Esophagus mucosa (tissue), 1 donor: ENCODE data around the gene BIN1. TPM values are rescaled to one million over a fixed set of nuclear protein-coding genes. Genes with fewer than 3 reads are reported as not detected.

Source experiments
- ATAC-seq: fragments of 200-7000 bp; cut with Tn5 transposase; one replicate; pipeline ENCODE4 v1.9.1; 2020
- total RNA-seq: library from RNA; stranded (reverse); gene quantifications from one replicate; pipeline ENCODE4 v1.2.4, GENCODE V29; 2023
- donor health status: DM: yes; HTN: yes; CAD: no.

Gene BIN1
- total RNA-seq, 1 donor from 2014 or later, result 4.5 TPM

DNA sequence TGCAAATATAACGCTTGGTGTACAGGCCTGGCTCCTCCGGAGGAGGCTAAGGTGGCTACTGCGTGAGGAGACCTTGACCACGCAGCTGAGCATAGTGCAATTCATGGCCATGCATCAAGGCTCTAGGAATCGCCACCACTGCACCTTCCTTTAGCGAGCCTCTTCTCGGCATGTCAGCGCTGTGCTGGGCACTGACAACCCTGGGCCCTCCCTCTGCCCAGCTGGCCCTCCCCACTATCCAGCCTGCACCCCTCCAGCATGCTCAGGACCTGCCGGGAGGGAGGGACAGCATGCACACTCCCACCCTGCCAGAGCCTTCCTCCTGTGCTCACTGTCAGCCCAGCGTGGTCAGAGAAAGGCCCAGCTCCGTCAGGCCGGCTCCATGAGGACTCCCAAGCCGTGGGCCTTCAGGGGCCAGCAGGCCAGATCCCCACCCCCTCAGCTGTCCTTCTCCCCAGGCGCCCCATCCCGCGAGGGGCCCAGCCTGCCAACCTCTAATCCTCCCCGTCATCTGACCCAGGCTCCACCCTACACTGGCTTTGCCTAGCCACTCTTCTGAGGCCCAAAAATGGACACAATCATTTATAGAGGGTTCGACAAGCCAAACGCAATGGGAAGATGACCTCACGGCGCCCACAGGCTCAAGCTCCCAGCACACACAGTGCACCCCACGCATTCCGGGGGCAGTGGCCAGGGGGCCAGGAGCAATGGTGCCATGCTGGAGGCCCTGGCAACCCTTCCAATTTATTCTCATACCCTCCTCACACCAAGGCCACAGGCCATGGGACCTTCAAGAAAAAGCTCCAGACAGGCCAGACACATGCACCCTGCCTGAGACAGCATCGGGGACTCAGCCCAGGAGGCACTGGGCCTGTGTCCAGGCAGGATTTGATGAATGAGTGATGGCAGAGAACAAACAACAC lies 3.5 kb downstream of the BIN1 start:
- ATAC-seq, result no peak

DNA sequence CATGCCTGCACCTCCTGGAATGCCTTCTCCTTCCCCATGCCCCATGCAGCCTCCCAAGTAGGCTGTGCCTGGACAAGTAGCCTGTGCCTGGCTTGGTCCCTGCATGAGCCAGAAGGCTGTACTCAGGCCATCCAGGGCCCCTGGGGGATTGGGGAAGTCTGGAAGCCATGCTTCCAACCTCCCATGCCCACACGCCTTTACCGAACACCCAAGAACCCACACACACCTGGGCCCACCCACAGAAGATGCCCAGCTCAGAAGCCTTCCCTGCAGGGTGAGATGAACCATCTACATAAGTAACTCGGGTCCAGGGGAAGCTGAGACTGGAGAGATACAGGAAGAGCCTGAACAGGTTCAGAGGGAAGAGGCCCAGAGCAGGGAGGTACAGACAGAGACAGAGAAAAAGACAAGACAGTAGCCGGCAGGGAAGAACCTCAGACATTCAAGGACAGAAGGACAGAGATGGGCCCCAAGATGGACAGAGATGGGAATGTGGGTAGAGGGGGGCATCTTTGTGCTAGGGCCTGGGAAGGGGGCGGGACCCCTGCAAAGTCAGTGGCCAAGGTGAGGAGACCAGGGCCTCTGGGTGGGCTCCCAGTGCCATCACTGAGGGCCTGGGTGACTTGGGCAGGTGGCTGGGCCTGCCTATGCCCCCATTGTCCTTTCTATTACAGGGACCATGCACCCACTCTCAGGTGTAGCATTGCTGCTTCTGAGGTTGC lies 4.3 kb downstream of the BIN1 start:
- no peak for ATAC-seq

DNA sequence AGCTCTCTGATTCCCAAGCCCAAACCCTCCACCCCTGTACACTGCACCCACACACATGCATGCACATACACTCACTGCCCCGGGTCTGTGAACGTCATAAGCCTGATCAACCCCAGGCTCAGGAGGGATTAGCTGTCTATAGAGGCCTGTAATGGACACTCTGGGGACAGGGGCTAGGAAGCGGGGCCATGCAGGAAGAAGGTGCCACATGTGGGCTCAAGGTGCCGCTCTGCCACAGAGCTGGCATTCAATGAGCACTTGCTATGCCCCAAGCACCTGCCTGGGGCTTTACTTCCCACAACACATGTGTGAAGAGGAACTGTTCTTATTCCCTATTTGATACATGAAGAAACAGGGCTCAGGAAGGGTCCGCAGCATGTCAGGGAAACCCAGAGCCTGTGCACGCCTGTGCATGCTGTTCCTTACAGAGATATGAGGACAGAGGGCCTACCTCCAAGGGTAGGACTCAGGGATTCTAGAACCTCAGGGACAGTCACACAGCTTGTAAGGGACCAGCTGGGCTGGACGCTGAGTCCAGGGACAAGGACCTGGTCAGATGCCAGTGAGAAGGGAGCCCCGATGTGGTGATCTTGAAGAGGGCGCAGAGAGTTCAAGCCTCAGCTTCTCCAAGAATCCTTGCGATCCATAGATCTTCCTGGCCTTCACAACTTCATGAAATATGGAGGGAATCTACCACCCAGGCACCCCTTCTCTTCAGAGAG lies 5.0 kb downstream of the BIN1 start:
- no peak for ATAC-seq

DNA sequence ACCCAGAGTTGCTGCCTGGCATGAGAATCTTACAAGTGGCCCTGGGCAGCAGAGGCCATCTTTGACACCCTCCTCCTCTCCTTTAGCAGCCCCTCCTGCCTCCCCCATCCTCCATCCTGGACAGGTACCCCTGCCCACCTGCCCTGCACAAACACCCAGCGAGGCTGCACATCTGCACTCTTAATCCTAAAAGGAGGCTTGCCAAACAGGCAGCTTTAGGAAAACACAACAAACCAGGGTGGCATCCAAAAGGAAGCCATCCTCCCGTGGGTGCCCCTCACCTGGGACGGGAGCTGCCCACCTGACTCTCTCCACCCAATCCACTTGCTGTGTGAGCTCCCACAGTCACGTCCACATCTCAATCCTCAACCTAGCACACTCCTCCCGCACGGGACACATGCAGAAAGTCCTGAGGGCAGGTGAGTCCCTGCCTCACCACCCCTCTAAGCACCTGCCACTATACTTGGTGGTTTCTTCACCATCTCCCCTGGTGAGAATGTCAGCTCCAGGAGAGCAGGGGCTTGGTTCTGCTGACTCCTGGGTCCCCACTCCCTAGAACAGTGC lies 5.8 kb downstream of the BIN1 start:
- no peak for ATAC-seq

DNA sequence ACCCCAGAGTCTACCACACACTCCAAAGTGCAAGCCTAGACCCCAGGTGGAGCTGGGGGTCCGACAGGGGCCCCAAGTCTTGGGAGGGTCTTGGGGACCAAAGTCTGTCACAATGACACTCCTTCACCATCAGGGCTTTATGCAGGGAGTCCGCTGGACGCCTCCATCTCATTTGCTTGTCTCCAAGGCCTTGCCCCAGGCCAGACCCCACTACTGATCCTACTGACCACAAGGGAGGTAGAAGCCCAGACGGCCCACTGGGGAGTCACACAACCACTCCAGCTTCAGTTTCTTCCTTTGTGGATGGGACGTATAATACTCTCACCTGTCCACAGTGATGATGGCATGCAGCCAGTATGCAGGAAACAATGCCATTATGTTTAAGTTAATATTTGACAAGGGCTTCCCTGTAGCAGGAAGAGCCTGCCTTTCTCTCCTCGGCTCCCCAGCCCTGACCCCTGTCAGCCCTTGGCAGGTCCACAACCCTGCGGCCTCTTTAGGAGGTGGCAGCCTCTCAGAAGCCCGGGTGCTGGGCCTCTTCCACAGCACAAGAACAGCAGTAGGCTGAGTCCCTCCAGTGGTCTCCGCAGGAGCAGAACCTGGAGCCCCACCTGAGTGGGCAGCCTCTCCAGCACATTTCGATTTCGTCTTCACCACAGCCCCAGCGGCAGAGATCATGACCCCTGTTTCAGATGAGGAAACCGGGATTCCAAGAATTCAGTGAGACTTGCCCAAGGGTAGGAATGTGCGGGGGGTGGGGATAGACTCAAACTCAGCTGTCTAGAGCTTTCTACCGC lies 6.5 kb downstream of the BIN1 start:
- peak; percentile 6 for ATAC-seq

DNA sequence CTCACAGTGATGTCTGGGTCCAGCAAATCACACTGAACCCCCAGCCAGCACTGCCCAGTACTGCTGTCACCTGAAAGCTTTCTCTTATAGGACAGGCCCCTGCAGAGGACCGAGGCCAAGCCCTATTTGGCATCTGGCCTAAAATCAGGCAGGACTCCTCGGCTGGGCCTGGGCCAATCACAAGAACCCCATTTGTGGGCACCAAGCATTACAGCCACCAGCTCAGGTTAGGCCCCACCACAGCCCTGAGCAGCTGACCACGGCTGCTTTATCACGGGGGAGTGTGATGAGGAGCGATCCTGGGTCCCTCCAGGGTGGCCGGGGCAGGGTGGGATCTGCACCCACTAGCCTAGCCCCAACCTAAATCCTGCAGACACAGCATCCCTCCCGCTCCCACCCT lies 8.2 kb downstream of the BIN1 start:
- no peak for ATAC-seq

DNA sequence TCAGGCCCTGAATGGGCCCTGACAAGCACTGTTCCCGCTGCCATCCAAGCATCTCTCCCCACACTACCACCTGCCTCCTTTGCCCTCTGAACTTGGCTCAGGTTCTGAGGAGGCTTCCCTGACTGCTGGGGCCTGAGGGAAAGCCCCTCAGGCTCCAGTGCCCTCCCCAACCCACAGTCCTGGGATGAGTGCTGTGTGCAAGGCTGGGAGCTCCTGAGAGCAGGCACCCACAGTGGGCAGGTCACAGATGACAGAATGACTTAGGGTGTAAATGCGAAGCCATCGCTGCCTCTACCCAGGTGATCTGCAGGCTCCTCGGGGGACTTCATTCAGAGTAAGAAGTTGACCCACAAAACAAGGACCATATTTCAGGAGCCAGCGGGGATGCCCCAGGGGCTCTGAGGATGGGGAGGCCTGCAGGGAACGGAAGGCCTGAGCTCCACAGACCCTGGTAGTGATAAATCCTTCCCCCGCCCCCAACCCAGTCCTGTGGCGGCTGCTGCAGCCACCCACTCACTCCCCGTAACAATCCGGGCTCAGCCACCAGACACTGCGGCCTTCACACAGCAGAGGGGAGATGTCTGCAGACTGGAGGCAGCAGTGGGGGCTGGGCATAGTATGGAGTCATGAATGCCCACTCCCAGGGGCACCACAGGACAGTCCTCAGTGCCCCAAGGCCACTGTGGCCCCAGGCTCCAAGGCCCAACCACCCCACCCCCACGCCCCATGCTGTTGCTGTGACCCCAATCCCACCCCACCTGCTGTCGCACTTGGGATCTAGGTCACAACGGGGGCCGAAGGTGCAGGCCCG lies 8.9 kb downstream of the BIN1 start:
- ATAC-seq, result no peak

DNA sequence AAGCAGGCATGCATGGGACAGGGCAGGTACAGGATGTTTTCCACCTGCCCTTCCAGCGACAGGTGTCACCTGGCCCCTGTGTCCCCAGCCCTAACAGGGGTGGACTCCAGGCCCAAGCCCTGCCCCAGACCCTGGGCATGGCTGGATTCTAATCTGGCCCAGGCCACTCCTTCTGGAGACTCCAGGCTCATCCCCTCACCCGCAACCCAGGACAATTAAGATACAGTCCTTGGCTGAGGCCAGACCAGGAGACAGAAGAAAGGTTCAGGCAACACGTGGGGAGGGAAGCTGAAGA lies 9.5 kb downstream of the BIN1 start:
- no peak for ATAC-seq

DNA sequence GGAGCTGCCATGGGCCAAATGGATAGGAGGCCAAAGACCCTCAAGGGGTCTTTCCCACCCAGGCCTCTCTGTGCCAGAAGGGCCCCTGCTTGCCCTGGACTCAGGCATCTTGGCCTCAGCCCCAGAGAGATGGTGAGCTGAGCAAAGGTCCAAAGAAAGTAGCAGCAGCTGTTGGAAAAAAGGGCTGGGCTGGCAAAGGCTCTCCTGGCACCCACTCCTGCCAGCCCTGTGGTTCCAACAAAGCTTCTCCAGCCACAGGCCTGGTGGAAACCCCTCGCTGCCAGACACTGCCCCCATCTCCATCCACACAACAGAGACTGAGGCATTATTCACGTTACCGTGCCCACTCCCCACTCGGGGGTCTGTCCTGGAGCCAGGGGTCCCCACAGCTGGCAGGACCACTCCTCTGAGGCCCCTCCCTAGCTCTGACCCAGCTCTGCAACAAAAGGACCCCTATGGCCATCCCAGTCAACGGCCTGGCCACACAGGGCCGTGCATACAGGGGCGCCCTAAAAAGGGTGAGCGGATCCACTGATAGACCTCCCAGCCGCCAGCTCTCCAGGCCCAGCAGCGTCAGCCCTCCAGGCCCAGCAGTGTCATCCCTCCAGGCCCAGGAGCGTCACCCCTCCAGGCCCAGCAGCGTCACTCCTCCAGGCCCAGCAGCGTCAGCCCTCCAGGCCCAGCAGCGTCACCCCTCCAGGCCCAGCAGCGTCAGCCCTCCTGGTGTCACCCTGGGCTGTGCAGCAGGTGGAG lies 10.1 kb downstream of the BIN1 start:
- no peak for ATAC-seq

DNA sequence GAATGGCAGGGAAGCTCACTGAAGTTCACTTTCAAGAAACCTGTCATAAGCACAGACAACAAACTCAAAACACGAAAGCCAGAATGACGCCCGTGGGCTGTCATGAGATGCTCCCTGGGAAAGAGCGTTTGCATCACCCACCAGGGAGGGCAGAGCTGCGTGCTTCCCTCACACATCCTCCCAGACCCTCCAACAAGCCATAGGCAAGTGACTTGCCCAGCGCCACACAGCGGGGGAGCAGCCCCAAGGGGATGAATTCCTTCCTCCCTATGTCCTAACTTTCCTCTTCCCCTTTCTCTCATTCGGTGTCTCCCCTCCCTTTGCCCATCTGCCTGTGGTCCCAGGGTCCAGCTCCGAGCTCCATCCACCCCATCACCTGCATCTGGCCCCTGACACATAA lies 10.7 kb downstream of the BIN1 start:
- ATAC-seq, result no peak

DNA sequence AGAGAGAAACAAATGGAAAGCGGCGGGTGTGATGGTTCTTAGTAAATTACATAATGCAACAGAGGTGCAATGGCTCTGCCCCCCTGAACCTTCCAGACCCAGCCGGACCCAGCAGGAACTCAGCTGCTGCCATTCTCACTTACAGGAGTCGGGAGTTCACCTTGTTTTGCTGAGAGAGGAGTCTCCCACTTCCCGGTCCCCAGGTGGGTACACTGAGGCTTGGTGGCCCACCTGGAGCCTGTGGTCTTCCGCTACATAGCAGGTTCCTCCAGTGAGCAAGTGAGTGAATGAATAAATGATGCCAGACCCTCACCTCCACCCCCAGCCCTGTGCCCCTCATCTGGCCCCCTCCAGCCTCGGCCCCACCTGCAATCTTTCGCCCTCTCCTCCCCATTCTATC lies 11.2 kb downstream of the BIN1 start:
- ATAC-seq, result no peak

DNA sequence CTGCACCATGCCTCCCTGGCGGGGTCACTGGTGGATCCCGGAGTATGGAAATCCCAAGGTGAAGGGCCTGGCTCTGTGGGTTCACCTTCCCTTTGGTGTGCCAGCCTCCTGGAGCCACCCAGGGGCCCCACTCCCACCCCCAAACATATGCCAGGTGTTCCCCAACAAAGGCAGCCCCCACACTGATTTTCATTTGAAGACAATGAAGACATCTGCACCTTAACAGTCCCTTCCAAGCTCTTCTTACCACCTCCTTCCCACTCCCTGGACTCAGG lies 11.7 kb downstream of the BIN1 start:
- no peak for ATAC-seq

DNA sequence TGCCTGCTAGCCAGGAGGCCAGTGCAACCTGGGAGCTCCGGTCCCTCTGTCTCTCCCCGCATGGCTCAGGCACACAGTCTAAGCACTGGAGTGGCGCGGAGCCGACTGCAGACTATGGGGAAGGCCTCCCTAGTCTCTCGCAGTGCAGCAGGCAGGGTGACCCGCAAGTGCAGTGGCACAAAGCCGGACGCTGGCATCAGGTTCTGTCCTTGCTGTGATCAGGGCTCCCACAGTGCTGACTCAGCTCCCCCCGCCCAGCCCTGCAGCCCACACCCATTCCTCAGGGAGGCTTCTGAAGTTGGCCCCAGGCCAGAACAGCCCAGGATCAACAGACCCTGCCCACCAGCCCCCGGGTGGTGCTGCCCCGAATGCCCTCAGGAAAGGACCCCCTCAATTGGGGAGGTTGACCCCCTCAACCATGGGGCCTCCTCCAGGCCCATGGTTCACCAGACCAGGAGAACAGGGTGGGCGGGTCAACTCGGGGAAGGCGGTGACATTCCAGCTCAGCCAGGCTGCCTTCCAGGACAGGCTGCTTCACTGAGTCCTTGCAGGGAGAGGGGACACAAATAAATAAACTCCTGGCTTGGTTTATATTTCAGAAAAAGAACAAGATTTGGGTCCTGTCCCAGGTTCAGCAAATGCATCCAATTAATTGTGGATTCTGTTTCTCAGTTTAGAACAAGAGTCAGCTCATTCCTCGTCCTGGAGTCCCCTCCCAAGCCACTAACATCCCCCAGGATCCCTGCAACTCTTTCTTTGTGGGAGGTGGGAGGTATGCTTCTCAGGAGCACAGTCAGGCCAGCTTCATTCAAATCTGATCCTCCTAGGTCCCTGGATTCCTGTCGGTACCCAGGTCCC lies 12.2 kb downstream of the BIN1 start:
- peak; percentile 52 for ATAC-seq

DNA sequence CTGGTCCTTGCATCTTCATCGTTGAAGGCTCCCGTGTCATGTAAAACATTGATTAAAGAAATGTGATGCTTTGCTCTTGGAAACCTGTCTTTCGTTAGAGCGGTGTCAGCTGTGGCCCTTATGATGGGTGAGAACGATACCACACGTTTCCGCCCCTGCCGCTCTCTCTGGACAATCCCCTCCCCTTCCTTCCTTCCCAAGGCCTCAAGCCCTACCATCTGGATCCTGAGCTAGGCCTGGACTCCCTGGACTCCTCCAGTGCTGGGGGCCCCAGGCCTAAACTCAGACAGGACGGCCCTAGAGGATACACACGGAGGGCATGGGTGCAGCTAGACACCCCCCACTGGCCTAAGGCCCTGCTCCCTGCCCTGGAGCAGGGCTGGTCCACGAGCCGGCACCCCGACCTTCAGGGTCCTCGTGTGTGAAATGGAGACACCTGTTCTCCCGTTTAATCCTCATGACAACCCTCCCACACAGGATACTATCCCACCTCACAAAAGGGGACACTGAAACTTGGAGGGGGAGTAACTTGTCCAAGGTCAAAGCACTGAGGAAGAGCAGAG lies 13.2 kb downstream of the BIN1 start:
- no peak for ATAC-seq

DNA sequence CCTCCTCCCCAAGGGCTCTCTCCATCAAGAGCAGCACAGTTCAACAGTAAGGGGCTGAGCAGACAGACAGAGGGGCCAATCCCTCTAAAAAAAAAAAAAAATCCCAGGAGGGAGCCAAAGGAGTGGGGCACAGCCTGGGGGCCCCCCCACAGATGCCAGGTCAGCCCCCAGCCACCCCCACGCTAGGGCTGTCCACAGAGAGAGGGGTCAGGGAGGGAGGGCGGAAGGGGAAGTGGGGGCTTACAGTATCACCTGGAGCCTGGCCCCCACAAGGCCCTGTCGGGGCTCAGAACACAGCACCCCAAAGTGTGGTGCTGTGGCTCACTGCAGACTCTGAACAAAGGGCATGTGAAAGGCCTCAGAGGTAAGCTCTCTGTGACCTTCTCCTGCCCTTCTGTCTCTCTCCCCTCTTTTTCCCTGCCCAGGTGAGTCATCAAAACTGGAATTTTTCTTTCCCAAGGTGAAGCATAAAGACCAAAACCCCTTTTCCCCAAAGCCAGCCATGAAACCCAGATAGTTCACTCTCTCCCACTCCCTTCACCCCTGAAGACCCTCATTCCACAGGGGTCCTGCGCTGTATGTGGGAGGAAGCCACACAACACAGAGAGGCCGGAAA lies 13.9 kb downstream of the BIN1 start:
- ATAC-seq, result no peak

DNA sequence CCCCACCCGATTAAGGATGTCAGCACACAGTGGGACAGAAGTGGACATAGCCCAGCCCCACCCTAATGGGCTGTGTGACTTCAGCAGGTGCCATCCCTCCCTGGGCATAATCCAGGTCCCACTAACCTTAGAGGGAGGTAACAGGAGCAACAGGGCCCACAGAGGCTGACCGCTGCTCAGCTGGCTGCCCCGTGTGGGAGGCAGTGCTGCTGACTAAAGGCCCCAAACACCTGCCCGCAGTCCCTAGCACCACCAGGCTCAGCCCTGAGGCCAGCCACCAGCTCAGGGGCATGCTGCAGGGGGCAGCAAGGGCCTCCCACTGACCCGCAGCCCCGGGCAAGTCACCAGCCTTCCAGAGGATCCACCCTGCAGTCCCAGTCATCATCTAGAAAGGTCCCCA lies 14.6 kb downstream of the BIN1 start:
- no peak for ATAC-seq

DNA sequence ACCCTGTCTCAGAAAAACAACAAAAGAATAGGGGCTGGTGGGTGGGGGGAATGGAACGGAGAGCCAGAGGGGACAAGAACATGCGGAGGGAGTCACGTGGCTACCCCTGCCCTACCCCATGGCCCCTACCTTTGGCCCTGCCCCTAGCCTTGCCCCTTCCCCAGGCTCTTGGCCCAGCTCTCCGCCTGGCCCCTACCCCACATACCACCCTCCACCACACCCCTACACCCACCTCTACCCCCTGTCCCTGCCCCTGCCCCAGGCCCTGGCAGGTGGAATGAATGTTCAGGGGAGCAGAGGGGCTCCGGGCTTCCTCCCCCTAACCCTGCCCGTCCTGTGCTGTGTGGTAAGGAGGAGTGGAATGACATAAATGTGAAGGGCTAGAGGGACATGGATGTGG lies 15.1 kb downstream of the BIN1 start:
- no peak for ATAC-seq

DNA sequence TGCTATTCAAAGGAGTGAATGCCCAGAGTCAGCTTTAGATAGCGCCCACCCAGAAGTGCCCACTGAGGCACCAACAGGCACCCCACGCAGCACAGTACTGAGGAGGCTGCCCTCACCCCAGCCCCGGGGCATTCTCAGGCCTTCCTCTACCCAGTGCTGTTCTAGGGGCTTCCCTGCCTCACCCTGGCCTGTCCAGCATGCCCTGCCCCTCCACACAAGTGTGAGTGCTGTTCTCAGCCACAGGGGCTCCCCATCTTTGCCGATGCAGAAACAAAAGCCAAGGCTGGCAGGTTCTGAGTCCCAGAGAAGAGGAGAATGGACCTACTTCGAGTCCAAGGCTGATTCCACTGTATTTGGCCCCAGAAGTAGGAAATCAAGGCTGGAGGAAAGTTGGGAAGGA lies 15.8 kb downstream of the BIN1 start:
- ATAC-seq, result no peak
